PC-9 (cell line): ENCODE data around the gene ITSN1. TPM values are rescaled to one million over a fixed set of nuclear protein-coding genes. Genes with fewer than 3 reads are reported as not detected.

Experiments
- BruUV-seq: library from RNA; stranded (reverse); fragments of 400-500 nt; replicated peaks from 2 replicates; lab custom pipeline; 2021; lab: Mats Ljungman, UMichigan
- CTCF ChIA-PET: fragments of 300-600 bp; sonication (Branson Sonifier 250); formaldehyde crosslinking; loops from one replicate; lab custom pipeline; 2022; ENCODE audit warnings: antibody characterized with exemption; lab: Charles Lee
- POLR2A ChIA-PET: fragments of 300-600 bp; sonication (Branson Sonifier 250); formaldehyde crosslinking; loops from one replicate; lab custom pipeline; 2022; ENCODE audit warnings: antibody characterized with exemption; ENCODE audit not compliant: unreplicated experiment; lab: Charles Lee
- DNase-seq, 2 experiments: peaks; one replicate each; pipeline versions ENCODE4 v3.0.0 to v3.0.0-alpha.2; 2015 to 2022; ENCODE audit warnings: mixed read lengths in 1 of 2
- H2AFZ ChIP-seq: fragments of 200-600 bp; sonication (generic); 2 replicates; pipeline ENCODE4 v1.8.1; 2017; ENCODE audit warnings: antibody characterized with exemption
- H3F3A ChIP-seq: fragments of 200-600 bp; sonication (generic); 2 replicates; pipeline ENCODE4 v1.8.1; 2017; ENCODE audit warnings: antibody characterized with exemption, mild to moderate bottlenecking, low read depth; ENCODE audit not compliant: insufficient read depth
- H3K27ac ChIP-seq: fragments of 200-600 bp; sonication (generic); 2 replicates; pipeline ENCODE4 v1.6.1; 2016; ENCODE audit warnings: mixed run types
- H3K27me3 ChIP-seq: fragments of 200-600 bp; sonication (generic); 2 replicates; pipeline ENCODE4 v1.6.1; 2016; ENCODE audit warnings: low read depth, mixed run types; ENCODE audit not compliant: insufficient read depth
- H3K36me3 ChIP-seq: fragments of 200-600 bp; sonication (generic); 2 replicates; pipeline ENCODE4 v1.6.1; 2016; ENCODE audit warnings: low read depth, mixed run types
- H3K4me1 ChIP-seq: fragments of 200-600 bp; sonication (generic); replicated peaks from 2 replicates; pipeline ENCODE4 v1.6.1; 2016; ENCODE audit warnings: mixed run types; ENCODE audit not compliant: insufficient read depth
- H3K4me2 ChIP-seq: fragments of 200-600 bp; sonication (generic); 2 replicates; pipeline ENCODE4 v1.6.1; 2017; ENCODE audit warnings: mixed run types
- H3K4me3 ChIP-seq: fragments of 200-600 bp; sonication (generic); 2 replicates; pipeline ENCODE4 v1.6.1; 2016; ENCODE audit warnings: mixed run types
- H3K79me2 ChIP-seq: fragments of 200-600 bp; sonication (generic); 2 replicates; pipeline ENCODE4 v1.6.1; 2017; ENCODE audit warnings: low read depth, mixed run types
- H3K9me2 ChIP-seq: fragments of 200-600 bp; sonication (generic); 2 replicates; pipeline ENCODE4 v1.8.1; 2017; ENCODE audit warnings: mild to moderate bottlenecking; ENCODE audit not compliant: insufficient read depth
- H3K9me3 ChIP-seq: fragments of 200-600 bp; sonication (generic); 2 replicates; pipeline ENCODE4 v1.8.1; 2016; ENCODE audit warnings: low read depth; ENCODE audit not compliant: insufficient read depth
- H4K20me1 ChIP-seq: fragments of 200-600 bp; sonication (generic); 2 replicates; pipeline ENCODE4 v1.8.1; 2017; ENCODE audit not compliant: insufficient read depth
- CTCF ChIP-seq: fragments of 200-600 bp; sonication (generic); conservative IDR thresholded peaks from 2 replicates; pipeline ENCODE4 v1.6.1; 2017; ENCODE audit warnings: mixed run types, antibody characterized with exemption, mild to moderate bottlenecking, moderate library complexity
- EZH2 ChIP-seq: fragments of 200-600 bp; sonication (generic); IDR thresholded peaks from 2 replicates; pipeline ENCODE4 v1.8.0; 2017; ENCODE audit warnings: antibody characterized with exemption, low read depth
- intact Hi-C: fragments of 100-400 bp; cut with micrococcal nuclease; formaldehyde crosslinking; loops from one replicate; pipeline ENCODE4 v1.10.0; 2022; ENCODE audit not compliant: unreplicated experiment
- total RNA-seq: library from RNA; stranded (reverse); gene quantifications from 2 replicates; pipeline ENCODE4 v1.2.3, GENCODE V29; 2021

Gene ITSN1
- total RNA-seq, 1 experiment from 2014 or later = 46.3 TPM

- H3K27me3 ChIP-seq = no peaks in the 10 kb centered on the region
- no peak overlapping the region for H2AFZ ChIP-seq
- POLR2A ChIA-PET = no interaction called here
- H3K9me2 ChIP-seq = no peaks in the 10 kb centered on the region
- no peaks in the 10 kb centered on the region for H3K4me1 ChIP-seq
- no peak overlapping the region for H3K4me2 ChIP-seq
- TF ChIP-seq EZH2 (no peak), CTCF (no peak)
- no TSS peak for BruUV-seq
- H3K27ac ChIP-seq = no peak overlapping the region
- intact Hi-C loops = no loop called here
- no peaks in the 10 kb centered on the region for H3F3A ChIP-seq
- H4K20me1 ChIP-seq = no peaks in the 10 kb centered on the region
- H3K79me2 ChIP-seq = no peaks in the 10 kb centered on the region
- no peaks in the 10 kb centered on the region for H3K36me3 ChIP-seq
- DNase-seq = no peak
- H3K9me3 ChIP-seq = no peaks in the 10 kb centered on the region
- CTCF ChIA-PET = interaction anchor here (0.5 kb wide), 1 partner anchor 729 kb away, joined by 4 read pairs; no protein-coding TSS in a partner anchor
- H3K4me3 ChIP-seq = no peak overlapping the region
These were observed 294.2 kb downstream of the ITSN1 start for GRCh38 chr21:33936301-33937038.

DNA sequence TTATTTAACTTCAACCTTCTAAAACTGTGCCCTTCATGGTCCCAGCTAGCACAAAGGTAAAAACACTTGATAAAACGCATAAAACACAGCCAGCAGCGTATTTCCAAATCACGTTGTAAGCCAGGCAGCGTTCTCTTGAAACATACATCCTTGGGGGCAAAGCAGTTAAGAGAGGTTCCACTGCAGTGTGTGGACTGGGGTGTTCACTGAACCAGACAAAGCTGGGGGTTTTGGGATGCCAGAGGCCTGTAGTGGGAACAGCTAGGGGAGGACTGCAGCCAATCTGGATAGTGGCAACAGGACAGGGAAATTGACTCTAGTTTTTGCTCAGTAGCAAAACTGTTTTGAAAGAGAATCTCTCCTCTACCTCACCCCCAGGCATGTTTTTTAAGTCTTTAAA is 294.8 kb downstream of the ITSN1 start:
- Histone ChIP-seq H3K4me1 (no peaks in the 10 kb centered on the region), H3K27ac (no peak overlapping the region), H3K9me3 (no peaks in the 10 kb centered on the region), H3K9me2 (no peaks in the 10 kb centered on the region), H4K20me1 (no peaks in the 10 kb centered on the region), H3K36me3 (no peaks in the 10 kb centered on the region), H3F3A (no peaks in the 10 kb centered on the region), H3K4me3 (no peak overlapping the region), H3K4me2 (no peak overlapping the region), H3K27me3 (no peaks in the 10 kb centered on the region), H2AFZ (no peak overlapping the region), H3K79me2 (no peaks in the 10 kb centered on the region)
- no TSS peak for BruUV-seq
- ChIA-PET POLR2A (interaction anchor here (0.5 kb wide), 1 partner anchor 11 kb away, joined by 4 read pairs; no protein-coding TSS in a partner anchor), CTCF (interaction anchor here (0.5 kb wide), 1 partner anchor 728 kb away, joined by 4 read pairs; no protein-coding TSS in a partner anchor)
- no peak for DNase-seq
- TF ChIP-seq CTCF (no peak), EZH2 (no peak)
- intact Hi-C loops = no loop called here

GRCh38 chr21:33937931-33938339 is 295.6 kb downstream of the ITSN1 start:
- Histone ChIP-seq H3K4me1 (no peaks in the 10 kb centered on the region), H3K27me3 (no peaks in the 10 kb centered on the region), H3K36me3 (no peaks in the 10 kb centered on the region), H3K4me2 (no peak overlapping the region), H3K9me3 (no peaks in the 10 kb centered on the region), H3K79me2 (no peaks in the 10 kb centered on the region), H2AFZ (no peak overlapping the region), H3K4me3 (no peak overlapping the region), H3F3A (no peaks in the 10 kb centered on the region), H3K9me2 (no peaks in the 10 kb centered on the region), H3K27ac (no peak overlapping the region), H4K20me1 (no peaks in the 10 kb centered on the region)
- no TSS peak for BruUV-seq
- no peak for DNase-seq
- POLR2A ChIA-PET = no interaction called here
- intact Hi-C loops = no loop called here
- CTCF ChIA-PET = no interaction called here
- TF ChIP-seq EZH2 (no peak), CTCF (no peak)
